Endothelial cell of umbilical vein (primary cell): ENCODE measurements around the gene MAJIN. TPM values are rescaled to one million over a fixed set of nuclear protein-coding genes. Genes with fewer than 3 reads are reported as not detected.

ENCODE experiments used
- BruUV-seq: library from RNA; stranded (reverse); fragments of 400-500 nt; replicated peaks from 2 replicates; lab custom pipeline; 2021; lab: Mats Ljungman, UMichigan
- CTCF ChIA-PET: fragments of 300-600, 350-600 bp; sonication (Branson Sonifier 250); formaldehyde crosslinking; loops from one replicate; lab custom pipeline; 2021; ENCODE audit warnings: antibody characterized with exemption, inconsistent platforms; lab: Charles Lee
- POLR2A ChIA-PET: fragments of 300-600, 350-600 bp; sonication (Branson Sonifier 250); formaldehyde crosslinking; loops from one replicate; lab custom pipeline; 2021; ENCODE audit warnings: antibody characterized with exemption, inconsistent platforms; lab: Charles Lee
- DNase-seq: peaks from one replicate; pipeline ENCODE4 v3.0.0-alpha.2; 2011; ENCODE audit warnings: low read depth, low spot score
- FAIRE-seq: peaks from 2 replicates; lab custom pipeline; 2011; peaks lifted over from hg19 to GRCh38; lab: Jason Lieb, UNC
- H2AFZ ChIP-seq: 2 replicates; pipeline ENCODE4 v1.6.0; 2012; ENCODE audit warnings: low read depth, low read length, control low read depth, inconsistent platforms
- H3K27ac ChIP-seq: 2 replicates; pipeline ENCODE4 v1.5.1; 2011; ENCODE audit warnings: low read depth, mild to moderate bottlenecking, control low read depth, low read length, moderate library complexity; ENCODE audit not compliant: insufficient read depth
- H3K27me3 ChIP-seq, 2 experiments: 2 replicates each; pipeline versions ENCODE4 v1.6.0 to v1.6.1; 2011; ENCODE audit warnings: low read length in 2 of 2, mixed read lengths in 1 of 2; ENCODE audit not compliant: control insufficient read depth in 2 of 2, insufficient read depth in 2 of 2
- H3K36me3 ChIP-seq, 2 experiments: 2 replicates in 1 of 2; 3 replicates in 1 of 2; pipeline ENCODE4 v1.5.1; 2011; ENCODE audit warnings: low read length in 2 of 2, mild to moderate bottlenecking in 1 of 2, moderate library complexity in 1 of 2; ENCODE audit not compliant: control insufficient read depth in 2 of 2, insufficient read depth in 2 of 2; ENCODE audit errors: extremely low read depth in 1 of 2
- H3K4me1 ChIP-seq: 3 replicates; pipeline ENCODE4 v1.5.1; 2011; ENCODE audit warnings: mild to moderate bottlenecking, low read length; ENCODE audit not compliant: control insufficient read depth, insufficient read depth; ENCODE audit errors: extremely low read depth
- H3K4me2 ChIP-seq: 2 replicates; pipeline ENCODE4 v1.6.1; 2011; ENCODE audit warnings: low read length, control low read depth, mixed read lengths; ENCODE audit not compliant: insufficient read depth
- H3K4me3 ChIP-seq, 3 experiments: fragments of 200-600 bp in 1 of 3; sonication (generic), shearing (Covaris generic) in 1 of 3; replicated peaks in 1 of 3; 2 replicates each; pipeline ENCODE4 v1.5.1; 2011 to 2016; ENCODE audit warnings: control low read depth in 3 of 3, low read length in 3 of 3, mild to moderate bottlenecking in 2 of 3, inconsistent platforms in 1 of 3, low read depth in 1 of 3, moderate library complexity in 1 of 3; ENCODE audit not compliant: insufficient read depth in 1 of 3
- H3K79me2 ChIP-seq: 2 replicates; pipeline ENCODE4 v1.6.0; 2012; ENCODE audit warnings: low read length, inconsistent platforms; ENCODE audit not compliant: control insufficient read depth, insufficient read depth
- H3K9ac ChIP-seq: replicated peaks from 2 replicates; pipeline ENCODE3; 2011; ENCODE audit warnings: low read length, control low read depth; ENCODE audit not compliant: insufficient read depth; ENCODE audit errors: extremely low read depth
- H3K9me1 ChIP-seq: replicated peaks from 3 replicates; pipeline ENCODE4 v1.6.0; 2011; ENCODE audit warnings: mild to moderate bottlenecking, low read length; ENCODE audit not compliant: control insufficient read depth, insufficient read depth; ENCODE audit errors: extremely low read depth
- H3K9me3 ChIP-seq: replicated peaks from 2 replicates; pipeline ENCODE4 v1.5.1; 2012; ENCODE audit warnings: low read length, inconsistent platforms; ENCODE audit not compliant: control insufficient read depth, insufficient read depth
- H4K20me1 ChIP-seq: replicated peaks from 2 replicates; pipeline ENCODE3; 2011; ENCODE audit warnings: mild to moderate bottlenecking, low read length; ENCODE audit not compliant: control insufficient read depth, insufficient read depth; ENCODE audit errors: extremely low read depth
- CTCF ChIP-seq, 2 donors: IDR thresholded peaks; 1 replicate in 1 of 2; 2 replicates in 1 of 2; pipeline ENCODE4 v1.5.1; 2011; ENCODE audit warnings: low read length in 2 of 2, mild to moderate bottlenecking in 2 of 2, moderate library complexity in 2 of 2, control low read depth in 1 of 2, inconsistent platforms in 1 of 2, low read depth in 1 of 2; ENCODE audit not compliant: insufficient read depth in 1 of 2; ENCODE audit errors: extremely low read depth in 1 of 2
- EZH2 ChIP-seq: IDR thresholded peaks from 2 replicates; pipeline ENCODE4 v1.6.1; 2012; ENCODE audit warnings: borderline replicate concordance, low read depth, mild to moderate bottlenecking, moderate library complexity, low read length, inconsistent platforms; ENCODE audit not compliant: severe bottlenecking
- FOS ChIP-seq: IDR thresholded peaks from 2 replicates; pipeline ENCODE4 v1.6.1; 2011; ENCODE audit warnings: mild to moderate bottlenecking, low read length, moderate library complexity, borderline replicate concordance; ENCODE audit not compliant: insufficient read depth
- GATA2 ChIP-seq: IDR thresholded peaks from 2 replicates; pipeline ENCODE4 v1.7.0; 2011; ENCODE audit warnings: low read depth, mild to moderate bottlenecking, moderate library complexity, mixed read lengths, low read length; ENCODE audit not compliant: insufficient read length, insufficient read depth
- JUN ChIP-seq: IDR thresholded peaks from 2 replicates; pipeline ENCODE4 v1.6.1; 2011; ENCODE audit warnings: borderline replicate concordance, low read depth; ENCODE audit not compliant: insufficient read length, insufficient read depth
- MAX ChIP-seq: IDR thresholded peaks from 2 replicates; pipeline ENCODE4 v1.6.1; 2011; ENCODE audit not compliant: insufficient read depth, insufficient read length
- MYC ChIP-seq: IDR thresholded peaks from one replicate; pipeline ENCODE4 v1.6.1; 2011; ENCODE audit warnings: mild to moderate bottlenecking, low read depth, low read length
- POLR2A ChIP-seq: IDR thresholded peaks from 2 replicates; pipeline ENCODE4 v1.6.1; 2012; ENCODE audit warnings: low read depth, mild to moderate bottlenecking, control low read depth, low read length
- POLR2AphosphoS5 ChIP-seq: IDR thresholded peaks from 2 replicates; pipeline ENCODE4 v1.6.1; 2012; ENCODE audit warnings: low read depth, mild to moderate bottlenecking, control low read depth, low read length, moderate library complexity; ENCODE audit not compliant: insufficient read depth
- dilution Hi-C: fragments of 300-500 bp; cut with MboI; formaldehyde crosslinking; loops from one replicate; pipeline ENCODE4 v1.15.0; 2019; ENCODE audit warnings: low sequenced_read_pairs; ENCODE audit not compliant: extremely low pct_ligation_motif_present
- intact Hi-C: fragments of 100-400 bp; cut with micrococcal nuclease; formaldehyde crosslinking; loops from one replicate; pipeline ENCODE4 v1.10.0; 2022
- polyA plus RNA-seq, 4 experiments: library from polyadenylated mRNA; depleted of rRNA in 3 of 4; stranded (reverse) in 3 of 4; unstranded in 1 of 4; fragments of >200 nt; gene quantifications; 2 replicates each; pipeline versions ENCODE4 v1.2.1 to v1.2.3, GENCODE V29; 2011 to 2012; ENCODE audit warnings: missing spikeins in 1 of 4
- total RNA-seq: library from RNA; stranded (reverse); gene quantifications from 2 replicates; pipeline ENCODE4 v1.2.3, GENCODE V29; 2021

The MAJIN gene
- total and polyA plus RNA-seq, 2 donors (not counting 3 experiments of a cell fraction or from before 2014, with no cell fraction given), result 0.07 TPM; not detected in 1

- ChIA-PET POLR2A (no interaction called here), CTCF (no interaction called here)
- Histone ChIP-seq H3K27me3 (no peaks in the 10 kb centered on the region), H2AFZ (no peak overlapping the region), H3K27ac (no peak overlapping the region), H3K9me1 (no peaks in the 10 kb centered on the region), H4K20me1 (no peaks in the 10 kb centered on the region), H3K9ac (no peak overlapping the region), H3K79me2 (no peaks in the 10 kb centered on the region), H3K4me1 (no peaks in the 10 kb centered on the region), H3K4me3 (no peak overlapping the region), H3K4me2 (no peak overlapping the region), H3K36me3 (peaks cover 0 to 53% of the 10 kb centered on the region in 2 experiments), H3K9me3 (no peaks in the 10 kb centered on the region)
- DNase-seq (no peak), FAIRE-seq (no peak)
- intact Hi-C loops, result no loop called here
- BruUV-seq, result no TSS peak
- TF ChIP-seq GATA2 (no peak), EZH2 (no peak), CTCF (IDR thresholded peaks at IDR 0.05; ENCODE audit: extremely low read depth in 1 of 2, insufficient read depth in 1 of 2, low read depth in 1 of 2, low read length in 2 of 2) (no peak), MYC (no peak), POLR2AphosphoS5 (no peak), MAX (no peak), JUN (no peak), POLR2A (no peak), FOS (no peak)
- dilution Hi-C loops, result no loop called here
Observed at GRCh38 chr11:64902102-64902900, 69.6 kb downstream of the MAJIN start.
